Aorta (tissue), 5 donors: ENCODE data around the gene NF2. TPM values are rescaled to one million over a fixed set of nuclear protein-coding genes. Genes with fewer than 3 reads are reported as not detected.

Experiments
- ATAC-seq: fragments of 200-7000 bp; cut with Tn5 transposase; one replicate; pipeline ENCODE4 v1.9.1; 2022; ENCODE audit warnings: moderate library complexity; ENCODE audit not compliant: low FRiP score
- DNase-seq, 2 donors: peaks; one replicate each; pipeline ENCODE4 v3.0.0-alpha.2; 2020
- H3K27ac ChIP-seq, 2 donors: one replicate each; pipeline ENCODE4 v1.5.1; 2013; ENCODE audit warnings: low read length in 2 of 2, mild to moderate bottlenecking in 2 of 2, moderate library complexity in 2 of 2, control low read depth in 1 of 2, inconsistent platforms in 1 of 2, low read depth in 1 of 2
- H3K27me3 ChIP-seq, 2 donors: one replicate each; pipeline ENCODE4 v1.6.1; 2013; ENCODE audit warnings: control low read depth in 1 of 2, low read length in 1 of 2, mild to moderate bottlenecking in 1 of 2, moderate library complexity in 1 of 2; ENCODE audit not compliant: insufficient read depth in 2 of 2, control insufficient read depth in 1 of 2
- H3K36me3 ChIP-seq, 2 donors: one replicate each; pipeline ENCODE4 v1.6.1; 2013; ENCODE audit warnings: control low read depth in 1 of 2, low read length in 1 of 2, mild to moderate bottlenecking in 1 of 2; ENCODE audit not compliant: insufficient read depth in 2 of 2, control insufficient read depth in 1 of 2
- H3K4me1 ChIP-seq, 2 donors: one replicate each; pipeline ENCODE4 v1.6.1; 2013; ENCODE audit warnings: low read length in 2 of 2, control low read depth in 1 of 2, mild to moderate bottlenecking in 1 of 2, moderate library complexity in 1 of 2; ENCODE audit not compliant: insufficient read depth in 2 of 2, control insufficient read depth in 1 of 2
- H3K4me3 ChIP-seq, 2 donors: one replicate each; pipeline ENCODE4 v1.5.1; 2013; ENCODE audit warnings: low read length in 2 of 2, control low read depth in 1 of 2, mild to moderate bottlenecking in 1 of 2
- H3K9me3 ChIP-seq: one replicate; pipeline ENCODE4 v1.6.1; 2013; ENCODE audit warnings: mild to moderate bottlenecking, low read length; ENCODE audit not compliant: control insufficient read depth
- WGBS, 2 donors: extraction: QIAGEN DNeasy Blood & Tissue Kit; methylation state at CpG; one replicate each; pipeline ENCODE4 v1.1.7; 2013; 5-methylcytosine and 5-hydroxymethylcytosine counted together
- intact Hi-C, 2 donors: fragments of 100-400 bp; cut with DNase I; formaldehyde crosslinking; loops; one replicate each; pipeline versions ENCODE4 v1.14.2 to v1.15.0; 2022
- polyA plus RNA-seq, 2 donors: library from polyadenylated mRNA; stranded (reverse); fragments of 200-250 nt; gene quantifications; one replicate each; pipeline ENCODE4 v1.2.3, GENCODE V29; 2013
- total RNA-seq, 2 donors: library from RNA; stranded (reverse); fragmentation: NEBNext Ultra II Directional; extraction: Animal tissue kit (Norgen Biotek cat#: 25700); gene quantifications; one replicate each; pipeline ENCODE4 v1.2.1, GENCODE V29; 2021
- donor health status: healthy with polysubstance abuse.
- donor health status: Bipolar disorder and iron deficiency.
- donor health status: DM: no; HTN: no; CAD: no.
- donor health status: DM: no; HTN: no; CAD: no.
- donor health status: DM: yes; HTN: yes; CAD: no.

NF2 gene
- total and polyA plus RNA-seq, 4 donors, result 5.0 to 35.6 (median 22.4) TPM

DNA sequence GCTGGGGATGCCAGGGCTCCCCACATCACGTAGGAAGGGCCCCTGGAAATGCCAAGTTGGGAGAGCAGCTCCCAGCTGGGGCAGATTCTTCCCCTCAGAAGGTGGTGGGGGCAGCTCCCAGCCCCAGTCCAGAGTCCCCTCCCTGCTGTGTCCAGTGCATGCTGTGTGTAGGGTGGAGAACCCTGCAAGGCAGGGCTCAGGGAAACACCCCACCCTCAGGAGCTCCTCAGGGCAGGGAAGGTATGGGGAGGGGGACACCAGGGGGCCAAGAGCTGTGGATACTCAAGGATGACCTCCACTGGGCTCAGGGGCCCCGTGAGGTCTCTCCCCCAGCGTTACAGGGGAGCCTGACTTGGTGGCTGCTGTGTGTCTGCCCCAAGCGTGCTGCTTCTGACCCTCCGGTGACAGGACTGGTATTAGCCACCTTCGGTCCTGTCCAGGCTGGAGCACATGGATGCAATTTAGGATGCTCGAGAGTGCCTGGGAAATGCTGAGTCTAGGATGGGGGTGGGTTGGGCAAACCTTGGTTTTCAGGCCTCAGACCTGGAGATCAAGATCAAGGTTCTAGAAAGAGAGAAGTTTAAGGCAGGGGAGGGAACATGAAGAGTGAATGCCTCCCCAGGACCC is 100.2 kb downstream of the NF2 start:
- no peaks in the 10 kb centered on the region for H3K27me3 ChIP-seq
- 21 to 33% methylated on average over 7 of the region's 7 CpGs for WGBS, 2 donors
- no peak overlapping the region for H3K4me3 ChIP-seq
- ATAC-seq (no peak), DNase-seq (no peak)
- intact Hi-C loops, result no loop called here
- H3K36me3 ChIP-seq, result no peaks in the 10 kb centered on the region
- H3K27ac ChIP-seq, result no peak overlapping the region
- H3K4me1 ChIP-seq, result no peaks in the 10 kb centered on the region
- no peaks in the 10 kb centered on the region for H3K9me3 ChIP-seq

GRCh38 chr22:29704528-29705285 is 101.3 kb downstream of the NF2 start:
- 16 to 21% methylated on average over 14 of the region's 14 CpGs for WGBS, 2 donors
- Histone ChIP-seq H3K4me1 (no peaks in the 10 kb centered on the region), H3K27ac (no peak overlapping the region), H3K36me3 (no peaks in the 10 kb centered on the region), H3K27me3 (no peaks in the 10 kb centered on the region), H3K9me3 (no peaks in the 10 kb centered on the region), H3K4me3 (no peak overlapping the region)
- intact Hi-C loops, result no loop called here
- ATAC-seq (no peak), DNase-seq (no peak)

DNA sequence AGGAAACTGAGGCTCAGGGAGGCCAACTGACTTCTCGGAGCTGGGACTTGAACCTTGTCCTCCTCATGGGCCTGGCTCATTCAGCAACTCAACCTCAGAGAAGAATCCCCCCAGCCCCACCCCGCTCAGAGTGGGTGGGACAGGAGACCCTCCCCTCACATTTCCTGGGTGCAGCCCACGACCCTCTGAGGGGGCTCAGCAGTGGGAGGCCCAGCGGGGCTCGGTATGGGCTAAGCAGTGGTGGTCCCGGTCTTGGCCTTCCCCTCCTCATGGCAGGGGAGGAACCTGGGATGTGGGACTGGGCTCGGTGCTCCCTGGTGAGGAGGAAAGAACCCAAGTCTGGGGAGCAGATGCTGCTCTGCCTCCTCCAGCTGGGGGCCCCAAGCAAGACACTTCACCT is 102.2 kb downstream of the NF2 start:
- Histone ChIP-seq H3K4me1 (no peaks in the 10 kb centered on the region), H3K27ac (no peak overlapping the region), H3K36me3 (no peaks in the 10 kb centered on the region), H3K4me3 (no peak overlapping the region), H3K27me3 (no peaks in the 10 kb centered on the region), H3K9me3 (no peaks in the 10 kb centered on the region)
- DNase-seq (no peak), ATAC-seq (no peak)
- intact Hi-C loops, result no loop called here
- WGBS, 2 donors, result 85 to 88% methylated on average over 7 of the region's 7 CpGs

DNA sequence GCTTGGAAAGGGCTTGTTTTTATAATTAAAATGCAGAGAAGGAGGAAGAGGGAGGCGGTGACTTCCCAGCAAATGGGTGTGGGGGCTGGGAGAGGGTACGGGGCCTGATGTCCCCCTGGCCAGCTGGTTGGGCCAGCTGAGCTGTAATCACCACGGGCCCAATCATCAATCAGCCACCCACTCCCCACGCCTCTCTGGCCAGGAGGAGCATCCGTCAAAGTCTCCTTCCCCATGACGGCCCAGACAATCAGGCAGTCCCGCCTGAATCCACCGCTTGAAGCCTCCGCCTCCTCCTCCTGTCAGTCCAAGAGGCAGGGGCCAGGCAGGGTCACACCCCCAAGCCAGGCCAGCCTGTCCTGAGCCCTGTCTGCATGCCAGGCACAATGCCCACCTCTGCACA is 103.1 kb downstream of the NF2 start:
- H3K4me3 ChIP-seq, result no peak overlapping the region
- 28 to 37% methylated on average over 9 of the region's 9 CpGs for WGBS, 2 donors

DNA sequence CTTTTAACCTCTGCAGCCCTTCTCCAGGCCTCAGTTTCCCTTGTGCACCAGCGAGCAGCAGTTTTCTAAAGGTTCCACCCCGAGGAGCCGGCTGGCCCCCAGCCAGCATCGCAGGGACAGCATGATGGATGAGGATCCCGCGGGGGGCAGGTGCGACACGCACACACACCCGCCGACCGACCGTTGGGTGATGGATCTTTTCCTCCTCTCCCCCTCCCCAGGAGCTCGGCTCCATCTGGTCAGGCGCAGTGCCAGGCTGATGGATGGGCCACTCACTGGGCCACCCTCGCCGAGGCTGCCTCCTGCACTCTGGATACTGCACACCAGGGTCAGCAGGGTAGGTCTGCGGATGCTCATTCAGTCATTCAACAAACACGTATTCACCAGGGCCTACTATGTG is 103.6 kb downstream of the NF2 start:
- Histone ChIP-seq H3K27ac (no peak overlapping the region), H3K4me3 (no peak overlapping the region), H3K4me1 (no peaks in the 10 kb centered on the region), H3K36me3 (no peaks in the 10 kb centered on the region), H3K27me3 (no peaks in the 10 kb centered on the region), H3K9me3 (no peaks in the 10 kb centered on the region)
- 22 to 23% methylated on average over 18 of the region's 18 CpGs for WGBS, 2 donors
- intact Hi-C loops, result no loop called here
- DNase-seq (no peak), ATAC-seq (no peak)

More for the DNA sequence above, 103.1 kb downstream of the NF2 start:
- intact Hi-C loops, result no loop called here
- Histone ChIP-seq H3K27me3 (no peaks in the 10 kb centered on the region), H3K9me3 (no peaks in the 10 kb centered on the region), H3K27ac (no peak overlapping the region), H3K4me1 (no peaks in the 10 kb centered on the region), H3K36me3 (no peaks in the 10 kb centered on the region)
- ATAC-seq (no peak), DNase-seq (no peak)

DNA sequence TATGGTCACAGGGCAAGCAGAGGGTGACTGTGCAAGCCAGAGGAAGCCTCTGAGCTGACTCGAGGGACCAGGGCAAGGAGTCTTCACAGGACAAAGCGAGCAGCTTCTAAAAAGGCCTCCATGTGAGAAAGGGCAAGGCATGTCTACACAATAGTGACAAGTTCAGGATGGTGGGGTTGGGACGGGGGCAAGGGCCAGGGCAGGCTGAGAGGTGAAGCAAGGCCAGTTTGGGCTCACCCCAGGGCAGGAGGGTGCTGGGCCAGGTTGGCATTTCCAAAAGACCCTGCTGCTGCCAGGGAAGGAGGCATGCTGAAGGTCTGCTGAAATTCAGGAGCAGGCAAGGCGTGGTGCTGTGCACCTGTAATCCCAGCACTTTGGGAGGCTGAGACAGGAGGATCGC is 104.0 kb downstream of the NF2 start:
- Histone ChIP-seq H3K9me3 (no peaks in the 10 kb centered on the region), H3K4me3 (no peak overlapping the region), H3K4me1 (no peaks in the 10 kb centered on the region), H3K27ac (no peak overlapping the region), H3K36me3 (no peaks in the 10 kb centered on the region), H3K27me3 (no peaks in the 10 kb centered on the region)
- DNase-seq, result no peak
- intact Hi-C loops, result no loop called here
- WGBS, 2 donors, result 85 to 87% methylated on average over 5 of the region's 5 CpGs
- no peak for ATAC-seq

DNA sequence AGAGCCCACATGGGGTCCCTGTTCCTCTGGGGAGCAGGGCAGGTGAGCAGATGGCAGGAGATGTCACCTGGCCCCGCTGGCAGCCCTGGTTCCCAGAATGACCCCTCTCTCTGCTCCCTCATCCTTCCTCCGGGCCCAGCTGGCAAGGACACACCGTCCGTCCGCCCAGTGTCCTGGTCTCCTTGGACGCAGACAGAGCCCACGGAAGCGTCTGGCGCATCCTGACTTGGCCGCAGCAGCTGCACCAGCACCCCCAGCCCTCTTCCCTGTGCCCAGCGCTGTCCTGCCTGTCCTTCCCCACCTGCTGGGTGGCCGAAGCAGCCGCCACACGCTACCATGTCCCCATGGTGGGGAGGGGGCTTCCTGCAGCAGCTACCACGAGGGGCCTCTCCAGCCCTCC is 106.8 kb downstream of the NF2 start:
- ATAC-seq (no peak), DNase-seq (no peak)
- intact Hi-C loops, result no loop called here
- H3K27me3 ChIP-seq, result no peaks in the 10 kb centered on the region
- H3K27ac ChIP-seq, result no peak overlapping the region
- no peaks in the 10 kb centered on the region for H3K4me1 ChIP-seq
- WGBS, 2 donors, result 78 to 83% methylated on average over 15 of the region's 15 CpGs
- no peaks in the 10 kb centered on the region for H3K9me3 ChIP-seq
- no peak overlapping the region for H3K4me3 ChIP-seq
- no peaks in the 10 kb centered on the region for H3K36me3 ChIP-seq

DNA sequence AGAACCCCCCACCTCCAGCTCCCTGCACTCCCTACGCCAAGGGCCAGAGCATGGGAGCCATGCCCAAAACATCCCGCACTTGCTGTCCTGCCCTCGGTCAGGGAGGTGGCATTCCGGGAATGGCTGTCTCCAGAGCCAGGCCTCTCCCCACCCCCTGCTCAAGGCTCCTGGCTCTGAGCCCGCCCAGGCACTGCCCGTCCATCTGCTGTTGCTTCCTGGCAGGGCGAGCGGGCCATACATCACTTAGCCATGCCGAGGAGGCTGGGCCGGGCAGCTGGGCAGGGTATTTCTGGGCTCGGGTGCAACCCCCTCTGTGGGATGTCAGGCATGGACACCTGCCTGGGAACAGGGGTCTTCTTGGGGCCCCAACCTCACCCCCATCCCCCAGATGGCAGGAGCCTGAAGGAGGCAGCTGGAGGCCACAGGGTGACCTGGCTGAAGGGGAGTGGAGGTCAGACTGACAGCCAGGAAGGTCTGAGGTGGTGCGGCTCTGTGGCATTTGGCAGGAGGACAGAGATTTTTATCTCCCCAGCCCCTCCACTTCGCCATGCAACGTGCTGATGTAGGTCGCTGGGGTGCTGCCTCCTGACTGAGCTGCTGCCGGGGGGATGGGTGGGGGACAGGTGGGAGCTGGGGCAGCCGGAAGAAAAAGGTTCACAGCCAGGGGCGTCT is 107.6 kb downstream of the NF2 start:
- 17 to 25% methylated on average over 17 to 18 of the region's 18 CpGs for WGBS, 2 donors
- ATAC-seq (no peak), DNase-seq (no peak)
- no peaks in the 10 kb centered on the region for H3K27me3 ChIP-seq
- no peaks in the 10 kb centered on the region for H3K36me3 ChIP-seq
- intact Hi-C loops, result no loop called here
- no peak overlapping the region for H3K27ac ChIP-seq
- no peaks in the 10 kb centered on the region for H3K4me1 ChIP-seq
- no peak overlapping the region for H3K4me3 ChIP-seq
- no peaks in the 10 kb centered on the region for H3K9me3 ChIP-seq

GRCh38 chr22:29712119-29712518 is 108.7 kb downstream of the NF2 start:
- Histone ChIP-seq H3K27ac (no peak overlapping the region), H3K27me3 (no peaks in the 10 kb centered on the region), H3K9me3 (no peaks in the 10 kb centered on the region), H3K36me3 (no peaks in the 10 kb centered on the region), H3K4me1 (no peaks in the 10 kb centered on the region), H3K4me3 (no peak overlapping the region)
- no peak for DNase-seq
- ATAC-seq, result no peak
- intact Hi-C loops, result no loop called here
- 87 to 90% methylated on average over 2 of the region's 2 CpGs for WGBS, 2 donors
